WTC11 (cell line): ENCODE measurements around the gene PHF21B. TPM values are rescaled to one million over a fixed set of nuclear protein-coding genes. Genes with fewer than 3 reads are reported as not detected.
A peak's percentile ranks its signal among the peaks of the same experiment; 100 is the strongest.

Source experiments
- ATAC-seq: fragments of 200-7000 bp; cut with Tn5 transposase; 2 replicates; pipeline ENCODE4 v1.10.0; 2021; ENCODE audit warnings: mild to moderate bottlenecking, moderate library complexity
- CTCF ChIA-PET: fragments of 300-600 bp; sonication (Branson Sonifier 250); formaldehyde crosslinking; loops from one replicate; lab custom pipeline; 2021; ENCODE audit warnings: antibody characterized with exemption; lab: Charles Lee
- POLR2A ChIA-PET: fragments of 350-600 bp; sonication (Branson Sonifier 250); formaldehyde crosslinking; loops from one replicate; lab custom pipeline; 2021; ENCODE audit warnings: antibody characterized with exemption; lab: Charles Lee
- DNase-seq: peaks from one replicate; pipeline ENCODE4 v3.0.0; 2021; ENCODE audit warnings: low spot score
- H3K27ac Mint-ChIP-seq: 2 replicates; pipeline ENCODE4 v1.8.0; 2021; ENCODE audit warnings: mixed read lengths
- H3K27me3 Mint-ChIP-seq: 2 replicates; pipeline ENCODE4 v1.8.0; 2021; ENCODE audit warnings: low read depth, mild to moderate bottlenecking, moderate library complexity, mixed read lengths
- H3K36me3 Mint-ChIP-seq: 2 replicates; pipeline ENCODE4 v1.8.0; 2021; ENCODE audit warnings: mixed read lengths
- H3K4me1 Mint-ChIP-seq: 2 replicates; pipeline ENCODE4 v1.8.0; 2022; ENCODE audit warnings: mixed read lengths
- H3K4me3 Mint-ChIP-seq: 2 replicates; pipeline ENCODE4 v1.8.0; 2021; ENCODE audit warnings: mild to moderate bottlenecking, moderate library complexity, mixed read lengths
- H3K9me3 Mint-ChIP-seq: 2 replicates; pipeline ENCODE4 v1.8.0; 2021; ENCODE audit warnings: mixed read lengths
- ATF1 ChIP-seq: sonication (generic); formaldehyde crosslinking; IDR thresholded peaks from 2 replicates; pipeline ENCODE4 v1.8.1; 2023; ENCODE audit warnings: mild to moderate bottlenecking, moderate library complexity, missing genetic modification reagents
- CREB1 ChIP-seq: sonication (generic); formaldehyde crosslinking; IDR thresholded peaks from 2 replicates; pipeline ENCODE4 v1.8.0; 2023; ENCODE audit warnings: mild to moderate bottlenecking, missing genetic modification reagents
- CREM ChIP-seq: sonication (generic); formaldehyde crosslinking; IDR thresholded peaks from 2 replicates; pipeline ENCODE4 v1.8.1; 2022; ENCODE audit warnings: mild to moderate bottlenecking, missing genetic modification reagents, moderate library complexity
- ESRRA ChIP-seq: sonication (generic); formaldehyde crosslinking; IDR thresholded peaks from 2 replicates; pipeline ENCODE4 v1.8.1; 2022; ENCODE audit warnings: mild to moderate bottlenecking, missing genetic modification reagents, borderline replicate concordance
- FOXJ3 ChIP-seq: sonication (generic); formaldehyde crosslinking; IDR thresholded peaks from 2 replicates; pipeline ENCODE4 v1.9.0; 2021; ENCODE audit warnings: missing genetic modification reagents, mild to moderate bottlenecking, borderline replicate concordance
- FOXK1 ChIP-seq: sonication (generic); formaldehyde crosslinking; IDR thresholded peaks from 2 replicates; pipeline ENCODE4 v1.8.0; 2022; ENCODE audit warnings: mild to moderate bottlenecking, moderate library complexity, missing genetic modification reagents
- JUN ChIP-seq: sonication (generic); formaldehyde crosslinking; IDR thresholded peaks from 2 replicates; pipeline ENCODE4 v1.8.0; 2023; ENCODE audit warnings: mild to moderate bottlenecking, missing genetic modification reagents
- MXD4 ChIP-seq: fragments of 250-450 bp; sonication (Bioruptor Pico); IDR thresholded peaks from 2 replicates; pipeline ENCODE4 v1.8.0; 2021; ENCODE audit warnings: mild to moderate bottlenecking, moderate library complexity, borderline replicate concordance
- NFYB ChIP-seq: sonication (generic); formaldehyde crosslinking; conservative IDR thresholded peaks from 2 replicates; pipeline ENCODE4 v1.8.0; 2022; ENCODE audit warnings: low read depth, missing genetic modification reagents
- PRRX2 ChIP-seq: fragments of 250-450 bp; sonication (Bioruptor Pico); IDR thresholded peaks from 2 replicates; pipeline ENCODE4 v1.8.0; 2021; ENCODE audit warnings: mild to moderate bottlenecking
- RORB ChIP-seq: fragments of 250-450 bp; sonication (Bioruptor Pico); IDR thresholded peaks from 2 replicates; pipeline ENCODE4 v1.9.0; 2021; ENCODE audit warnings: mild to moderate bottlenecking
- SP1 ChIP-seq: sonication (generic); formaldehyde crosslinking; conservative IDR thresholded peaks from 2 replicates; pipeline ENCODE4 v1.8.1; 2022; ENCODE audit warnings: missing genetic modification reagents
- TP53 ChIP-seq: sonication (generic); formaldehyde crosslinking; IDR thresholded peaks from 2 replicates; pipeline ENCODE4 v1.8.1; 2023; ENCODE audit warnings: mild to moderate bottlenecking, missing genetic modification reagents
- ZNF219 ChIP-seq: sonication (generic); formaldehyde crosslinking; IDR thresholded peaks from 2 replicates; pipeline ENCODE4 v1.8.0; 2023; ENCODE audit warnings: missing genetic modification reagents, mild to moderate bottlenecking, borderline replicate concordance
- ZNF396 ChIP-seq: fragments of 250-450 bp; sonication (Bioruptor Pico); IDR thresholded peaks from 2 replicates; pipeline ENCODE4 v1.8.0; 2021; ENCODE audit warnings: mild to moderate bottlenecking, moderate library complexity, borderline replicate concordance
- total RNA-seq: library from RNA; stranded (reverse); gene quantifications from 3 replicates; pipeline ENCODE4 v1.2.3, GENCODE V29; 2021
- TF ChIP-seq, protein P1 (sequence below): sonication (generic); formaldehyde crosslinking; IDR thresholded peaks from 2 replicates; pipeline ENCODE4 v1.8.1; 2023; ENCODE audit warnings: mild to moderate bottlenecking, missing genetic modification reagents
- TF ChIP-seq, protein P2 (sequence below): sonication (generic); formaldehyde crosslinking; IDR thresholded peaks from 2 replicates; pipeline ENCODE4 v1.8.1; 2023; ENCODE audit warnings: mild to moderate bottlenecking, moderate library complexity, missing genetic modification reagents
- TF ChIP-seq, protein P3 (sequence below): sonication (generic); formaldehyde crosslinking; IDR thresholded peaks from 2 replicates; pipeline ENCODE4 v1.8.1; 2023; ENCODE audit warnings: mild to moderate bottlenecking, missing genetic modification reagents, moderate library complexity

Gene PHF21B
- total RNA-seq, 1 experiment from 2014 or later: 107 TPM

DNA sequence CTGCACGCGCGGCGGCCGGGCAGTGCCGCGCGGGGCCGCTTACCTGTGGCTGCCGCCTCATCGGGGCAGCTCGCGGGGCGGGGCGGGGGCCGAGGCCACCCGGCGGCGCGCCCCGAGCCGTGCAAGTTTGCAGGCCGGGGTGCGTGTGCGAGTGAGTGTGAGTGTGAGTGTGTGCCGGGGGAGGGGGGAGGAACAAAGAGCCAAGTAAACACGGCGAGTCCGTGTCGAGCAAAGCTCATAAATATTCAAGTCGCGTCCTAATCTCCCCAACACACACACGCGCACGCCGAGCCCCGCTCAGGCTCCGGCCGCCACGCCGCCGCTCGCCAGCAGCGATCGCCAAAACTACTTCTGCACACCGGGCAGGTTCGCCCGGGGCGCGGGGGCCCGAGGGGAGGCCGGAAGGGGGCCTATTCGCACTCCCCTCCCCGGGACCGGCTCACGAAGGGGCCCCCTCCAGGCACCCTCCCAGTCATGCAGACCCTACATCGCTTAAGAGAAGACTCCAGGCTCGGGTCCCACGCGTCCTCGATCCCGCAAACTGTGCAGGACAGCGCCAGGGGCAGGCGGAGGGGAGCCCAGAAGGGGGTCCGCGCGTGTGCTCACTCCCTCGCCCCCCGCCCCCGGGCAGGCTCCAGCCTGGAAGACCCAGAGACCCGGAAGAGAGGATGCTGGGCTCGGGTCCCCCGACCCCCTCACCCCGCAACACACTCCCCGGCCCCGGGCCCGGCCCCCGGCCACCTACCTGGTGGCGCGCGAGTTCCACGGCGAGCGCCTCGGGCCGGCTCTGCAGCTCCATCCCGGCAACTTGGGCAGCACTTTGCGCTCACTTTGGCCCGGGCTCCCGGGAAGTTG is 827 bp downstream of the PHF21B start:
- peaks cover 26% of the 10 kb centered on the region for H3K36me3 Mint-ChIP-seq
- H3K27me3 Mint-ChIP-seq: peaks cover 9% of the 10 kb centered on the region
- DNase-seq (peak; percentile 35), ATAC-seq (no peak)
- H3K4me3 Mint-ChIP-seq: peak overlapping the region; percentile 67
- no peaks in the 10 kb centered on the region for H3K9me3 Mint-ChIP-seq
- H3K27ac Mint-ChIP-seq: no peak overlapping the region
- ChIA-PET CTCF (interaction anchor here (0.6 to 2.9 kb wide), 8 partner anchors 25 to 324 kb away, joined by 3 to 13 read pairs (median 4); partner anchors contain the start of gene NUP50), POLR2A (interaction anchor here (0.6 to 3.6 kb wide), 4 partner anchors 15 to 139 kb away, joined by 3 to 17 read pairs (median 4); no protein-coding TSS in a partner anchor)
- TF ChIP-seq ATF1 (CRISPR knock-in tag) (no peak), CREB1 (CRISPR knock-in tag) (no peak), CREM (no peak), FOXJ3 (CRISPR knock-in tag) (no peak), FOXK1 (CRISPR knock-in tag) (0 out of 2 replicates have a peak, but pooled peaks have one; percentile 31), MXD4 (CRISPR knock-in tag) (no peak), SP1 (CRISPR knock-in tag) (no peak; the same call in 1 of the 2 replicates), JUN (0 out of 2 replicates have a peak, but pooled peaks have one; percentile 64), RORB (no peak), ZNF396 (CRISPR knock-in tag) (no peak), ESRRA (CRISPR knock-in tag) (no peak)
- TF ChIP-seq, protein P1, sequence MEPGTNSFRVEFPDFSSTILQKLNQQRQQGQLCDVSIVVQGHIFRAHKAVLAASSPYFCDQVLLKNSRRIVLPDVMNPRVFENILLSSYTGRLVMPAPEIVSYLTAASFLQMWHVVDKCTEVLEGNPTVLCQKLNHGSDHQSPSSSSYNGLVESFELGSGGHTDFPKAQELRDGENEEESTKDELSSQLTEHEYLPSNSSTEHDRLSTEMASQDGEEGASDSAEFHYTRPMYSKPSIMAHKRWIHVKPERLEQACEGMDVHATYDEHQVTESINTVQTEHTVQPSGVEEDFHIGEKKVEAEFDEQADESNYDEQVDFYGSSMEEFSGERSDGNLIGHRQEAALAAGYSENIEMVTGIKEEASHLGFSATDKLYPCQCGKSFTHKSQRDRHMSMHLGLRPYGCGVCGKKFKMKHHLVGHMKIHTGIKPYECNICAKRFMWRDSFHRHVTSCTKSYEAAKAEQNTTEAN (CRISPR knock-in tag): peak; percentile 71
- H3K4me1 Mint-ChIP-seq: peaks cover 40% of the 10 kb centered on the region

DNA sequence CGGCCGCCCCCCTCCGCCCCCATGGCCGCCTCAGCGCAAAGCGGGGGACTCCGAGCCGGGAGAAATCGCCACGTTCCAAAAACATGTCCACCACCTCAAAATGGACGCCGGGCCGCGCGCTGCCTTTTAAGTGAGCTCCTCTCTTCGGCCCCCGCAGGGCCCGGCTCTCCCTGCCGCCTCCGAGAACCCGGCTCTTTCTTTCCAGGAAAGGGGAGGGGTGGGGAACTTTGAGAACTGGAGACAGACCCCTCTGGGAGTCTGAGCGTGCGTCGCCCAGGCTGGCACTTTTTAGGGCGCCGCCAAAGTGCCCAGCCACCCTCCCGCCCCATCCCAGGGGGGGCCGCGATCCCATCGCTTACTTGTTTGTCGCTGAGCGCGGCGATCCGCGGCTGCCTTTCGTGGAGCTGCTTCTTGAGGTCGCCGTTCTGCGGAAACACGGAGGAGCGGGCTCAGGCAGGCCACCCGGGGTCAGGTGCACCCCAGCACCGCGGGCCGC is 1.6 kb downstream of the PHF21B start:
- ChIA-PET CTCF (interaction anchor here (0.7 to 2.9 kb wide), 15 partner anchors 12 to 323 kb away, joined by 3 to 13 read pairs (median 4); partner anchors contain the start of gene NUP50), POLR2A (interaction anchor here (0.6 to 3.6 kb wide), 11 partner anchors 14 to 183 kb away, joined by 3 to 17 read pairs (median 4); partner anchors contain the start of gene NUP50)
- H3K36me3 Mint-ChIP-seq: peaks cover 32% of the 10 kb centered on the region
- DNase-seq (peak; percentile 68), ATAC-seq (no peak)
- H3K27me3 Mint-ChIP-seq: peaks cover 9% of the 10 kb centered on the region
- no peak overlapping the region for H3K27ac Mint-ChIP-seq
- no peaks in the 10 kb centered on the region for H3K9me3 Mint-ChIP-seq
- peaks cover 47% of the 10 kb centered on the region for H3K4me1 Mint-ChIP-seq
- H3K4me3 Mint-ChIP-seq: peak overlapping the region; percentile 72
- TF ChIP-seq, protein P2, sequence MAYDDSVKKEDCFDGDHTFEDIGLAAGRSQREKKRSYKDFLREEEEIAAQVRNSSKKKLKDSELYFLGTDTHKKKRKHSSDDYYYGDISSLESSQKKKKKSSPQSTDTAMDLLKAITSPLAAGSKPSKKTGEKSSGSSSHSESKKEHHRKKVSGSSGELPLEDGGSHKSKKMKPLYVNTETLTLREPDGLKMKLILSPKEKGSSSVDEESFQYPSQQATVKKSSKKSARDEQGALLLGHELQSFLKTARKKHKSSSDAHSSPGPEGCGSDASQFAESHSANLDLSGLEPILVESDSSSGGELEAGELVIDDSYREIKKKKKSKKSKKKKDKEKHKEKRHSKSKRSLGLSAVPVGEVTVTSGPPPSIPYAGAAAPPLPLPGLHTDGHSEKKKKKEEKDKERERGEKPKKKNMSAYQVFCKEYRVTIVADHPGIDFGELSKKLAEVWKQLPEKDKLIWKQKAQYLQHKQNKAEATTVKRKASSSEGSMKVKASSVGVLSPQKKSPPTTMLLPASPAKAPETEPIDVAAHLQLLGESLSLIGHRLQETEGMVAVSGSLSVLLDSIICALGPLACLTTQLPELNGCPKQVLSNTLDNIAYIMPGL (CRISPR knock-in tag): 0 out of 2 replicates have a peak, but pooled peaks have one; percentile 8
- 0 out of 2 replicates have a peak, but pooled peaks have one; percentile 41 for TF ChIP-seq TP53 (CRISPR knock-in tag)
- TF ChIP-seq SP1 (CRISPR knock-in tag): no peak

DNA sequence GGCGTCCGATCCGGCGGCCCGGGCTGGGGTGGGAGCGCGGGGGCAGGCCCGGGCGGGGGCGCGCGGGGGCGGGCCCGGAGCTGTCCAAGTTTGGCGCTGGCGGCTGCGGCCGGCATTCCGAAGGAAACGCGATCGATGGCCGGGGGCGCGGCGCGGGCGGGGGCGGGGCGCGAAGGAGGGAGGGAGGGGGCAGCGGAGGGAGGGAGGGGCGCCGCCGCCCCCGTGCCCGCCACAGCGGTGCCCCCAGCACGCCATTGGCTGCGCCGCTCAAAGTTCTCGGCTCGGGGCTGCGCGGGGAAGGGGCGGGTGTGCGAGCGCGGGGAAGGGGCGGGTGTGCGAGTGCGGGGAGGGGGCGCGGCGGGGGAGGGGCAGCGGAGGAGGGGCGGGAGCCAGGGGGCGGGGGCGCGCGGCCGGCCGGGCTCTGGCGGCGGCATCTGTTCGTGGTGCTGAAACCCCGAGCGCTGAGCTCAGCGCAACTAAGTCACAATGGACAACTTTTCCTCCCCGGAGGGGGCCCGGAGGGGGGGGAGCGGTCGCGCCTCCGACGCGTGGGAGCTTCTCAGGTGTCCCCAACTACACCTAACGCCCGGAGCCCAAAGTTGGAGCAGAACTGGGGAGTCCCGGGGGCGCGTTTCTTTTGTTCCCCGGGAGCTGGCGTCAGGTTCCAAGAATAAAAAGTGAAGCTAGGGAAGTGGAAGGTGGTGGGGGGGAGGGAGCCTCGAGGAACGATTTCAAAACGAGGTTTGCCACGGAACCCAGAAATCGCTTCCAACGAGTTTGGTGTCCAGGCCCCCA is 2.2 kb downstream of the PHF21B start:
- DNase-seq (peak; percentile 89), ATAC-seq (peak; percentile 75)
- Mint-ChIP-seq H3K4me1 (peaks cover 54% of the 10 kb centered on the region), H3K9me3 (no peaks in the 10 kb centered on the region), H3K27ac (no peak overlapping the region), H3K36me3 (peaks cover 38% of the 10 kb centered on the region), H3K27me3 (peaks cover 8% of the 10 kb centered on the region), H3K4me3 (peak overlapping the region; percentile 94)
- ChIA-PET POLR2A (interaction anchor here (0.6 to 3.6 kb wide), 12 partner anchors 10 to 184 kb away, joined by 3 to 17 read pairs (median 4); partner anchors contain the start of gene NUP50), CTCF (interaction anchor here (0.7 to 2.9 kb wide), 18 partner anchors 13 to 323 kb away, joined by 3 to 13 read pairs (median 4); partner anchors contain the start of gene NUP50)
- TF ChIP-seq, protein P3, sequence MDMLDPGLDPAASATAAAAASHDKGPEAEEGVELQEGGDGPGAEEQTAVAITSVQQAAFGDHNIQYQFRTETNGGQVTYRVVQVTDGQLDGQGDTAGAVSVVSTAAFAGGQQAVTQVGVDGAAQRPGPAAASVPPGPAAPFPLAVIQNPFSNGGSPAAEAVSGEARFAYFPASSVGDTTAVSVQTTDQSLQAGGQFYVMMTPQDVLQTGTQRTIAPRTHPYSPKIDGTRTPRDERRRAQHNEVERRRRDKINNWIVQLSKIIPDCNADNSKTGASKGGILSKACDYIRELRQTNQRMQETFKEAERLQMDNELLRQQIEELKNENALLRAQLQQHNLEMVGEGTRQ (CRISPR knock-in tag): no peak
- no peak for TF ChIP-seq ZNF219
- 0 out of 2 replicates have a peak, but pooled peaks have one; percentile 24 for TF ChIP-seq NFYB (CRISPR knock-in tag)
- TF ChIP-seq PRRX2 (CRISPR knock-in tag): no peak
